ENCODE data around the gene HIVEP2. TPM values are rescaled to one million over a fixed set of nuclear protein-coding genes. Genes with fewer than 3 reads are reported as not detected.
"Not testable (repeated sequence)": the region's sequence is repeated elsewhere in the genome, so short reads cannot be mapped to it uniquely, and the experiment has no call there.

Gene HIVEP2
- 10 to 100 TPM in 11 of 12 donors, not detected in 1; 16.2 to 37.5 (median 22.5) TPM for polyA plus RNA-seq (ENCODE audit: insufficient read length in 12 of 12)
- long read RNA-seq, donor 1: 0 reads
- long read RNA-seq, donor 2, partial matches to known transcripts: 5 of 5 reads
- long read RNA-seq, donor 2, other reads (novel, unspliced or antisense): 0 of 5 reads
- long read RNA-seq, donor 3: 0 reads
- long read RNA-seq, donor 4: 0 reads
- long read RNA-seq, donor 5, partial matches to known transcripts: 7 of 7 reads
- long read RNA-seq, donor 5, other reads (novel, unspliced or antisense): 0 of 7 reads
- long read RNA-seq, donor 6: 0 reads
- long read RNA-seq, donor 7: 0 reads
- long read RNA-seq, donor 8, partial matches to known transcripts: 5 of 5 reads
- long read RNA-seq, donor 8, other reads (novel, unspliced or antisense): 0 of 5 reads
- long read RNA-seq, donor 9: 0 reads
- long read RNA-seq, donor 10, partial matches to known transcripts: 6 of 6 reads
- long read RNA-seq, donor 10, other reads (novel, unspliced or antisense): 0 of 6 reads
- long read RNA-seq, donor 11: 0 reads

- peak; percentile 80 for DNase-seq
These were observed at the start of gene HIVEP2 for GRCh38 chr6:142945049-142945445. TSS of gene HIVEP2 (minus strand) at chr6:142945176. CDS start at chr6:142774738, 170,438 bp downstream.

- no peak for DNase-seq
These were observed 49.0 kb upstream of the HIVEP2 start for GRCh38 chr6:142993977-142994376.

- no peak for DNase-seq
These were observed 42.5 kb upstream of the HIVEP2 start for GRCh38 chr6:142987490-142987889.

GRCh38 chr6:142985281-142985680, 40.3 kb upstream of the HIVEP2 start:
- peak; percentile 77 for DNase-seq

- peak; percentile 9 for DNase-seq
These were observed 39.4 kb upstream of the HIVEP2 start for GRCh38 chr6:142984386-142984785.

GRCh38 chr6:142975365-142975764, 30.4 kb upstream of the HIVEP2 start:
- no peak for DNase-seq

GRCh38 chr6:142970941-142971340, 26.0 kb upstream of the HIVEP2 start:
- DNase-seq: not testable (repeated sequence)

- DNase-seq: no peak
These were observed 23.6 kb upstream of the HIVEP2 start for GRCh38 chr6:142968601-142969000.

GRCh38 chr6:142966294-142966693, 21.3 kb upstream of the HIVEP2 start:
- no peak for DNase-seq

GRCh38 chr6:142965164-142965563, 20.2 kb upstream of the HIVEP2 start:
- no peak for DNase-seq

- no peak for DNase-seq
These were observed 15.1 kb upstream of the HIVEP2 start for GRCh38 chr6:142960098-142960497.

GRCh38 chr6:142958343-142958742, 13.4 kb upstream of the HIVEP2 start:
- DNase-seq: no peak

- no peak for DNase-seq
These were observed 11.8 kb upstream of the HIVEP2 start for GRCh38 chr6:142956726-142957125.

GRCh38 chr6:142954844-142955243, 9.9 kb upstream of the HIVEP2 start:
- no peak for DNase-seq

- DNase-seq: no peak
These were observed 8.6 kb upstream of the HIVEP2 start for GRCh38 chr6:142953373-142954273.

- no peak for DNase-seq
These were observed 7.6 kb upstream of the HIVEP2 start for GRCh38 chr6:142952614-142953013.

GRCh38 chr6:142950291-142950690, 5.3 kb upstream of the HIVEP2 start:
- DNase-seq: no peak

- DNase-seq: no peak
These were observed 2.9 kb upstream of the HIVEP2 start for GRCh38 chr6:142947714-142948480.

GRCh38 chr6:142946924-142947713, 2.1 kb upstream of the HIVEP2 start:
- peak; percentile 84 for DNase-seq

GRCh38 chr6:142946181-142946923, 1.4 kb upstream of the HIVEP2 start:
- peak; percentile 98 for DNase-seq

Data from muscle of arm (tissue), 14 donors.